ENCODE data around the gene CHRNG. TPM values are rescaled to one million over a fixed set of nuclear protein-coding genes. Genes with fewer than 3 reads are reported as not detected.
"Not testable (repeated sequence)": the region's sequence is repeated elsewhere in the genome, so short reads cannot be mapped to it uniquely, and the experiment has no call there.

The CHRNG gene
- total RNA-seq, 2 experiments from 2014 or later, result not detected

GRCh38 chr2:232527905-232528470, 11.5 kb upstream of the CHRNG start:
- no peak for DNase-seq
- POLR2A ChIA-PET, result no interaction called here
- Mint-ChIP-seq H3K36me3 (no peaks in the 10 kb centered on the region), H3K27me3 (peaks cover 18% of the 10 kb centered on the region), H3K4me1 (peaks cover 10% of the 10 kb centered on the region), H3K27ac (no peak overlapping the region), H3K4me3 (no peak overlapping the region), H3K9me3 (no peaks in the 10 kb centered on the region)
- no peak for ATAC-seq (ENCODE audit: low read depth)

GRCh38 chr2:232528746-232529460, 10.6 kb upstream of the CHRNG start:
- no peaks in the 10 kb centered on the region for H3K36me3 Mint-ChIP-seq
- peak overlapping the region; percentile 70 for H3K27ac Mint-ChIP-seq
- POLR2A ChIA-PET, result no interaction called here
- peaks cover 13% of the 10 kb centered on the region for H3K27me3 Mint-ChIP-seq
- H3K4me1 Mint-ChIP-seq, result peaks cover 10% of the 10 kb centered on the region
- H3K4me3 Mint-ChIP-seq, result peak overlapping the region; percentile 1
- H3K9me3 Mint-ChIP-seq, result no peaks in the 10 kb centered on the region
- ATAC-seq (ENCODE audit: low read depth) (peak; percentile 56), DNase-seq (no peak)

- H3K27ac Mint-ChIP-seq, result no peak overlapping the region
- no peak for ATAC-seq (ENCODE audit: low read depth)
- H3K4me3 Mint-ChIP-seq, result no peak overlapping the region
- H3K9me3 Mint-ChIP-seq, result no peaks in the 10 kb centered on the region
- peaks cover 8% of the 10 kb centered on the region for H3K4me1 Mint-ChIP-seq
- peaks cover 4% of the 10 kb centered on the region for H3K27me3 Mint-ChIP-seq
- POLR2A ChIA-PET, result no interaction called here
- no peaks in the 10 kb centered on the region for H3K36me3 Mint-ChIP-seq
- DNase-seq, result no peak
Measured at GRCh38 chr2:232529806-232530547, 9.5 kb upstream of the CHRNG start.

GRCh38 chr2:232530626-232531260, 8.7 kb upstream of the CHRNG start:
- H3K4me3 Mint-ChIP-seq, result no peak overlapping the region
- H3K4me1 Mint-ChIP-seq, result peaks cover 8% of the 10 kb centered on the region
- H3K36me3 Mint-ChIP-seq, result no peaks in the 10 kb centered on the region
- no peaks in the 10 kb centered on the region for H3K9me3 Mint-ChIP-seq
- POLR2A ChIA-PET, result interaction anchor here (1.2 kb wide), 1 partner anchor 9 kb away, joined by 4 read pairs; the partner anchor contains the start of gene CHRNG
- peaks cover 4% of the 10 kb centered on the region for H3K27me3 Mint-ChIP-seq
- no peak overlapping the region for H3K27ac Mint-ChIP-seq
- DNase-seq (no peak), ATAC-seq (ENCODE audit: low read depth) (no peak)

- Mint-ChIP-seq H3K4me3 (no peak overlapping the region), H3K4me1 (peaks cover 8% of the 10 kb centered on the region), H3K27me3 (peaks cover 5% of the 10 kb centered on the region), H3K36me3 (peaks cover 3% of the 10 kb centered on the region), H3K27ac (no peak overlapping the region), H3K9me3 (peaks cover 2% of the 10 kb centered on the region)
- DNase-seq, result no peak
- POLR2A ChIA-PET, result no interaction called here
- no peak for ATAC-seq (ENCODE audit: low read depth)
Measured at GRCh38 chr2:232532419-232532818, 7.1 kb upstream of the CHRNG start.

GRCh38 chr2:232532821-232533220, 6.7 kb upstream of the CHRNG start:
- H3K4me1 Mint-ChIP-seq; H3K27ac Mint-ChIP-seq; H3K9me3 Mint-ChIP-seq; H3K36me3 Mint-ChIP-seq; ATAC-seq (ENCODE audit: low read depth); POLR2A ChIA-PET; H3K27me3 Mint-ChIP-seq; H3K4me3 Mint-ChIP-seq: not testable (repeated sequence)
- DNase-seq, result peak; percentile 22

GRCh38 chr2:232533944-232534710, 5.4 kb upstream of the CHRNG start:
- Mint-ChIP-seq H3K36me3 (peaks cover 3% of the 10 kb centered on the region), H3K27ac (no peak overlapping the region), H3K27me3 (peaks cover 7% of the 10 kb centered on the region), H3K4me1 (peaks cover 12% of the 10 kb centered on the region), H3K4me3 (no peak overlapping the region), H3K9me3 (peaks cover 2% of the 10 kb centered on the region)
- POLR2A ChIA-PET, result no interaction called here
- ATAC-seq (ENCODE audit: low read depth) (no peak), DNase-seq (peak; percentile 20)

- H3K27ac Mint-ChIP-seq, result no peak overlapping the region
- DNase-seq (peak; percentile 10), ATAC-seq (ENCODE audit: low read depth) (no peak)
- POLR2A ChIA-PET, result no interaction called here
- H3K27me3 Mint-ChIP-seq, result peaks cover 7% of the 10 kb centered on the region
- H3K4me3 Mint-ChIP-seq, result no peak overlapping the region
- H3K4me1 Mint-ChIP-seq, result peaks cover 9% of the 10 kb centered on the region
- H3K9me3 Mint-ChIP-seq, result peaks cover 2% of the 10 kb centered on the region
- peaks cover 3% of the 10 kb centered on the region for H3K36me3 Mint-ChIP-seq
Measured at GRCh38 chr2:232534940-232535651, 4.4 kb upstream of the CHRNG start.

GRCh38 chr2:232535761-232536530, 3.5 kb upstream of the CHRNG start:
- peaks cover 9% of the 10 kb centered on the region for H3K4me1 Mint-ChIP-seq
- H3K27me3 Mint-ChIP-seq, result peaks cover 7% of the 10 kb centered on the region
- ATAC-seq (ENCODE audit: low read depth) (no peak), DNase-seq (peak; percentile 25)
- no peak overlapping the region for H3K4me3 Mint-ChIP-seq
- peaks cover 3% of the 10 kb centered on the region for H3K36me3 Mint-ChIP-seq
- H3K27ac Mint-ChIP-seq, result no peak overlapping the region
- peaks cover 2% of the 10 kb centered on the region for H3K9me3 Mint-ChIP-seq
- POLR2A ChIA-PET, result no interaction called here

- POLR2A ChIA-PET, result no interaction called here
- ATAC-seq (ENCODE audit: low read depth) (no peak), DNase-seq (peak; percentile 28)
- Mint-ChIP-seq H3K4me3 (no peak overlapping the region), H3K27me3 (peaks cover 7% of the 10 kb centered on the region), H3K36me3 (peaks cover 3% of the 10 kb centered on the region), H3K27ac (no peak overlapping the region), H3K4me1 (peaks cover 9% of the 10 kb centered on the region), H3K9me3 (peaks cover 2% of the 10 kb centered on the region)
Measured at GRCh38 chr2:232537079-232537478, 2.4 kb upstream of the CHRNG start.

- no peak for DNase-seq
- no peak overlapping the region for H3K27ac Mint-ChIP-seq
- peaks cover 2% of the 10 kb centered on the region for H3K9me3 Mint-ChIP-seq
- POLR2A ChIA-PET, result no interaction called here
- H3K27me3 Mint-ChIP-seq, result peaks cover 7% of the 10 kb centered on the region
- no peak for ATAC-seq (ENCODE audit: low read depth)
- H3K4me3 Mint-ChIP-seq, result no peak overlapping the region
- peaks cover 9% of the 10 kb centered on the region for H3K4me1 Mint-ChIP-seq
- peaks cover 3% of the 10 kb centered on the region for H3K36me3 Mint-ChIP-seq
Measured at GRCh38 chr2:232537499-232537898, 2.0 kb upstream of the CHRNG start.

- POLR2A ChIA-PET, result interaction anchor here (0.7 kb wide), 1 partner anchor 11 kb away, joined by 3 read pairs; the partner anchor contains the start of gene TIGD1
- no peak for ATAC-seq (ENCODE audit: low read depth)
- Mint-ChIP-seq H3K27me3 (peaks cover 7% of the 10 kb centered on the region), H3K9me3 (peaks cover 2% of the 10 kb centered on the region), H3K36me3 (peaks cover 5% of the 10 kb centered on the region), H3K4me3 (no peak overlapping the region), H3K27ac (no peak overlapping the region), H3K4me1 (peaks cover 9% of the 10 kb centered on the region)
- no peak for DNase-seq
Measured at GRCh38 chr2:232538671-232539070, 821 bp upstream of the CHRNG start.
